Omental fat pad (tissue), 4 donors: ENCODE results near the gene BLVRB. TPM values are rescaled to one million over a fixed set of nuclear protein-coding genes. Genes with fewer than 3 reads are reported as not detected.

Experiments used
- small RNA-seq: library from RNA; depleted of rRNA; stranded (forward); fragments of <200 nt; gene quantifications from one replicate; pipeline ENCODE3, GENCODE V24; 2016
- total RNA-seq, 4 donors: library from RNA; depleted of rRNA; stranded (reverse); fragments of >200 nt; gene quantifications; one replicate each; pipeline ENCODE4 v1.1.0, GENCODE V29; 2016

The BLVRB gene
- total RNA-seq, 4 donors from 2014 or later = 240 to 419 (median 329) TPM

Small RNA genes lying within 50 kb of the gene (small RNA-seq; reads per million reads assigned to genes)
- not detected for gene RF00017

Other genes with a start within 250 kb of the BLVRB start
- gene TTC9B, start 247.4 kb downstream of the BLVRB start, total RNA-seq = under 1 TPM in 1 of 4 donors, not detected in 3; 0.28 TPM
- gene CCNP, start 239.1 kb downstream of the BLVRB start, total RNA-seq = 1 to 10 TPM in 1 of 4 donors, under 1 TPM in 2, not detected in 1; 0.37 to 1.1 (median 0.48) TPM
- gene AKT2, start 180.4 kb downstream of the BLVRB start, total RNA-seq = 100 to 1,000 TPM in 2 of 4 donors, 10 to 100 TPM in 2; 84.7 to 151 (median 99.1) TPM
- 10 to 100 TPM in 1 of 4 donors, 1 to 10 TPM in 3; 7.6 to 11.9 (median 8.3) TPM for gene C19orf47, start 117.3 kb downstream of the BLVRB start, total RNA-seq
- gene PLD3, start 117.0 kb downstream of the BLVRB start, total RNA-seq = 100 to 1,000 TPM; 254 to 437 (median 351) TPM
- gene HIPK4, start 75.6 kb downstream of the BLVRB start, total RNA-seq = 1 to 10 TPM in 1 of 4 donors, under 1 TPM in 1, not detected in 2; 0.24 to 2.2 TPM
- gene PRX, start 52.4 kb downstream of the BLVRB start, total RNA-seq = 1 to 10 TPM; 2.2 to 6.1 (median 4.3) TPM
- 10 to 100 TPM; 18.9 to 80.9 (median 37.7) TPM for gene SERTAD1, start 39.8 kb downstream of the BLVRB start, total RNA-seq
- gene SERTAD3, start 21.4 kb downstream of the BLVRB start, total RNA-seq = 10 to 100 TPM; 18.5 to 37.3 (median 23.7) TPM
- 1 to 10 TPM; 1.4 to 3.2 (median 3.0) TPM for gene SPTBN4, start 1.3 kb upstream of the BLVRB start, total RNA-seq
- 10 to 100 TPM; 37.0 to 87.5 (median 47.8) TPM for gene SHKBP1, start 111.1 kb upstream of the BLVRB start, total RNA-seq
- 100 to 1,000 TPM in 3 of 4 donors, 10 to 100 TPM in 1; 73.5 to 197 (median 114) TPM for gene LTBP4, start 135.6 kb upstream of the BLVRB start, total RNA-seq
- gene NUMBL, start 224.9 kb upstream of the BLVRB start, total RNA-seq = 100 to 1,000 TPM in 1 of 4 donors, 10 to 100 TPM in 3; 38.2 to 143 (median 45.3) TPM